ENCODE results near the gene ABCC1.

DNA sequence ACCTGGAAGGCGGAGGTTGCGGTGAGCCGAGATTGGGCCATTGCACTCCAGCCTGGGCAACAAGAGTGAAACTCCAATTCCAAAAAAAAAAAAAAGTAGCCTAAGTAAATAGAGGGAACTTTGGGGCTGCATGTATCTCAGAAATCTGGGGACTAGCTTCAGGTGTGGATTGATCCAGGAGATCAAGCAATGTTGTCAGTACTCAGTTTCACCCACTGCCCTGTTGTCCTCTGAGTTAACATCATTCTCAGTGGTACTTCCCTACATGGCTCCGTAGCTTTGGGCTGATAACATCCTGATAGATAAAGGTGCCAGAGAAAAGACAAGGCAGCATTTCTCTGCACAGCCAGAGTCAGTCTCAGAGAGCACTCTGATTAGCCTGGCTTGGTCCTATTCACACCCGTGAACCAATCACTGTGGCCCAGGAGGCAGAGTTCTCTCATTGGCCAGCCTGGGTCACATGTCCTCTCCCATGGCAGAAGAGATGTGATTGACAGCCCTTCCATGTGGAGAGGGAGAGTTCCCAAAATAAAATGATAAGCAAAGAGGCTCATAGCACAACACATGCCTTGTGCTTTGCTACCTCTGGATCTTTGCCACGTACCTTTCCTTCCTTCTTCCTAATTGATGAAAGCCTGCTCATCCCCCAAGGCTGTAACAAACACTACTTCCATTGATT lies 99.6 kb downstream of the ABCC1 start:
- TF ChIP-seq CTCF (IDR thresholded peaks at IDR 0.05; ENCODE audit: low read length) (no peak), EZH2 (IDR thresholded peaks at IDR 0.05; ENCODE audit: borderline replicate concordance, low read length) (no peak)
